CD4-positive, alpha-beta T cell (primary cell): Measurements from ENCODE around the gene PDE8B. TPM values are rescaled to one million over a fixed set of nuclear protein-coding genes. Genes with fewer than 3 reads are reported as not detected.

Experiments used
- ATAC-seq: fragments of 200-7000 bp; cut with Tn5 transposase; one replicate; pipeline ENCODE4 v1.10.0; 2022; ENCODE audit warnings: mild to moderate bottlenecking; ENCODE audit not compliant: poor library complexity
- CTCF ChIA-PET: fragments of 350-600 bp; sonication (Branson Sonifier 250); formaldehyde crosslinking; loops from one replicate; lab custom pipeline; 2021; ENCODE audit warnings: antibody characterized with exemption, inconsistent platforms; lab: Charles Lee
- POLR2A ChIA-PET: fragments of 350-600 bp; sonication (Branson Sonifier 250); formaldehyde crosslinking; loops from one replicate; lab custom pipeline; 2021; ENCODE audit warnings: antibody characterized with exemption, inconsistent platforms; lab: Charles Lee
- DNase-seq, 14 experiments: peaks; one replicate each; pipeline ENCODE4 v3.0.0-alpha.2; 2013 to 2020; ENCODE audit warnings: mixed read lengths in 2 of 14
- H3K27ac ChIP-seq, 2 donors: one replicate each; pipeline versions ENCODE4 v1.5.1 to v1.7.0; 2013; ENCODE audit warnings: low read length in 2 of 2, low read depth in 1 of 2, mild to moderate bottlenecking in 1 of 2
- H3K27me3 ChIP-seq, 2 experiments: 1 replicate in 1 of 2; 2 replicates in 1 of 2; pipeline versions ENCODE4 v1.6.1 to v1.7.0; 2013; ENCODE audit warnings: low read length in 2 of 2, control low read depth in 1 of 2, mild to moderate bottlenecking in 1 of 2, moderate library complexity in 1 of 2; ENCODE audit not compliant: insufficient read depth in 2 of 2, control insufficient read depth in 1 of 2
- H3K36me3 ChIP-seq: one replicate; pipeline ENCODE4 v1.6.1; 2013; ENCODE audit warnings: low read length, control low read depth; ENCODE audit not compliant: insufficient read depth
- H3K4me1 ChIP-seq: one replicate; pipeline ENCODE4 v1.6.1; 2013; ENCODE audit warnings: low read length, control low read depth; ENCODE audit not compliant: insufficient read depth
- H3K4me3 ChIP-seq: one replicate; pipeline ENCODE4 v1.5.1; 2013; ENCODE audit warnings: mild to moderate bottlenecking, low read length, moderate library complexity
- H3K9me3 ChIP-seq, 2 experiments: 1 replicate in 1 of 2; 2 replicates in 1 of 2; pipeline versions ENCODE4 v1.6.1 to v1.7.0; 2013; ENCODE audit warnings: low read length in 2 of 2, mild to moderate bottlenecking in 2 of 2, control low read depth in 1 of 2, moderate library complexity in 1 of 2; ENCODE audit not compliant: control insufficient read depth in 1 of 2, insufficient read depth in 1 of 2
- H3K27ac Mint-ChIP-seq: one replicate; pipeline ENCODE4 v1.8.0; 2020; ENCODE audit warnings: mixed read lengths
- H3K27me3 Mint-ChIP-seq: one replicate; pipeline ENCODE4 v1.8.0; 2021; ENCODE audit warnings: mixed read lengths
- H3K36me3 Mint-ChIP-seq: one replicate; pipeline ENCODE4 v1.8.0; 2021; ENCODE audit warnings: low read depth, mixed read lengths
- H3K4me1 Mint-ChIP-seq: one replicate; pipeline ENCODE4 v1.8.0; 2021; ENCODE audit warnings: low read depth, mixed read lengths
- H3K4me3 Mint-ChIP-seq: one replicate; pipeline ENCODE4 v1.8.0; 2020; ENCODE audit warnings: mild to moderate bottlenecking, mixed read lengths
- H3K9me3 Mint-ChIP-seq: one replicate; pipeline ENCODE4 v1.8.0; 2020; ENCODE audit warnings: mixed read lengths
- intact Hi-C, 2 experiments: fragments of 100-400 bp; cut with DNase I in 1 of 2; cut with micrococcal nuclease in 1 of 2; formaldehyde crosslinking; loops; one replicate each; pipeline versions ENCODE4 v1.15.1 to v1.9.0; 2023 to 2025; cut with DNase I, micrococcal nuclease
- total RNA-seq, 174 experiments: library from RNA in 2 of 174; stranded (reverse) in 2 of 174; gene quantifications; one replicate each; pipeline ENCODE4 v1.2.3 and lab custom pipeline; 2021 to 2026
- TF ChIP-seq, protein P1 (sequence below): fragments of 200-600 bp; IDR thresholded peaks from one replicate; pipeline ENCODE4 v1.8.0; 2022; ENCODE audit warnings: antibody characterized with exemption, mild to moderate bottlenecking

Gene PDE8B
- total RNA-seq, 2 experiments from 2014 or later, result 0.22 to 0.27 TPM

DNA sequence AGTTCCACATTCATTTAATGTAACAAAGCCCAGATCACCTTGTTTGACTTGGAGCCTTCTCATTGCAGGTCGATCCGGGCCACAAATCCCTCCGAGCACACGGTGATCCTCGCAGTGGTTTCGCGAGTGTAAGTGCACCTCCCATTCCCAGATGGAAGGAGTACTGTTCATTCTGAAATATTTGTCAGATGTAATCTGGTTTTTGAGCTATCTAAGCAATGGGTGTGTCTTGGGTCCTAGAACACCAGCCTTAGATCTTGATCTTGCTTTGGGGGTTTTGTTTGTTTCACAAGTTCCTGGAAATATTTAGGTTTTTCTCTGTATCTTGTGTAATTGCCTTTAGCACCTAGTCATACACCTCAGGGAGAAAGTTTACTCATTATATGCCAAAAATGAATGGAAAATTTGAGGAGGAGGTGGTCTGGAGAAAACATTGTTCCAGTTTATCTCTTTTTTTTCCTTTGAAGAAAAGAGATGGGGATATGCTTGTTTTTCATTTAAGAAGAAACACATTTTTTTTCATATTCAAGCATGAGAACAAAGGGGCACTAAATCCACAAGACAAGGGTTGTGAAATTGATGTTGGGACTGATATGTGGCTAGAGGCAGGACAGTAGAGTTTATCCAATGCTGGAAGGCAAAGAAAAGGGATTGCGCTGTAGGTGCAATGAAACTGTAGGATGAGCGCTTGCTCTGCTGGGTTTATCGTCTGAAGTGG, 118.6 kb downstream of the PDE8B start:
- TF ChIP-seq, protein P1, sequence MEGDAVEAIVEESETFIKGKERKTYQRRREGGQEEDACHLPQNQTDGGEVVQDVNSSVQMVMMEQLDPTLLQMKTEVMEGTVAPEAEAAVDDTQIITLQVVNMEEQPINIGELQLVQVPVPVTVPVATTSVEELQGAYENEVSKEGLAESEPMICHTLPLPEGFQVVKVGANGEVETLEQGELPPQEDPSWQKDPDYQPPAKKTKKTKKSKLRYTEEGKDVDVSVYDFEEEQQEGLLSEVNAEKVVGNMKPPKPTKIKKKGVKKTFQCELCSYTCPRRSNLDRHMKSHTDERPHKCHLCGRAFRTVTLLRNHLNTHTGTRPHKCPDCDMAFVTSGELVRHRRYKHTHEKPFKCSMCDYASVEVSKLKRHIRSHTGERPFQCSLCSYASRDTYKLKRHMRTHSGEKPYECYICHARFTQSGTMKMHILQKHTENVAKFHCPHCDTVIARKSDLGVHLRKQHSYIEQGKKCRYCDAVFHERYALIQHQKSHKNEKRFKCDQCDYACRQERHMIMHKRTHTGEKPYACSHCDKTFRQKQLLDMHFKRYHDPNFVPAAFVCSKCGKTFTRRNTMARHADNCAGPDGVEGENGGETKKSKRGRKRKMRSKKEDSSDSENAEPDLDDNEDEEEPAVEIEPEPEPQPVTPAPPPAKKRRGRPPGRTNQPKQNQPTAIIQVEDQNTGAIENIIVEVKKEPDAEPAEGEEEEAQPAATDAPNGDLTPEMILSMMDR, result no peak
- Mint-ChIP-seq H3K27ac (no peak overlapping the region), H3K27me3 (no peaks in the 10 kb centered on the region), H3K36me3 (no peaks in the 10 kb centered on the region), H3K4me1 (no peaks in the 10 kb centered on the region), H3K9me3 (no peaks in the 10 kb centered on the region), H3K4me3 (no peak overlapping the region)
- H3K9me3 ChIP-seq, result no peaks in the 10 kb centered on the region
- DNase-seq (no peak), ATAC-seq (no peak)
- no peaks in the 10 kb centered on the region for H3K36me3 ChIP-seq
- ChIA-PET POLR2A (no interaction called here), CTCF (interaction anchor here (0.7 kb wide), 1 partner anchor 14 kb away, joined by 3 read pairs; no protein-coding TSS in a partner anchor)
- H3K4me3 ChIP-seq, result no peak overlapping the region
- H3K27me3 ChIP-seq, result no peaks in the 10 kb centered on the region
- H3K27ac ChIP-seq, result no peak overlapping the region
- no peaks in the 10 kb centered on the region for H3K4me1 ChIP-seq
- intact Hi-C loops, result no loop called here

DNA sequence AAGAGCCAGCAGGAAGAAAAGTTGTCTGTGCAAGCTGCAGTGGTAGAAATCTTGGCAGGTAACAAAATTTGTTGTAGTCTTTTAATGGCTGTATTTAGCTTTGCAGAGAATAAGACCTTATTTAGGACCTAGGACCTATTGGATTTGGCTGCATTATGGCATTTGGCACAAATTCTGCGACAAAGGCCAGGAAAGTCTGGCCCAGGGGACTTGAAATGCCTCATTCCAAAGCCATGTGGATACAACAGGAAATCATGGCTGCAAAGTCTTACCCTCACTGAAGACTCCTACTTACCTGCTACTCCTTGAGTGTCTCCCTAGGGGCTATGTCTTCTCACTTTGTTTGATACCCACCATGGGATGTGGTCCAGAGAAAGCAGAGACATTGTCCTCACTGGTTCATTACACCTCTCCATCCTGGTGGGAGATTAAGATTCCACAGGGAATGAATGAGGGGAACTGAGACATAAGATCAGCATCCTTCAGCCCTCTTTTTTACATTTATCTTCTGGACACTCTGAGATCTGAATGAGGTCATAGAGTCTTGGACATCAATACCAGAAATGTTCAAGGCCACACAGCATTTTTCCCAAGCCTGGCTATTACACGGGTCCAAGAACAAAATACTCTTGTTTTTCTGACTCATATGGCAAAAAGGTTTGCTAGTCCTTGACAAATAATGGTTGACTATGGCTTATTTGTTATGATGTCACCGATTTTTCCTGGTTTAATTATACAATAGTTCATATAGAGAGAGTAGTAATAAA, 119.4 kb downstream of the PDE8B start:
- Mint-ChIP-seq H3K4me1 (no peaks in the 10 kb centered on the region), H3K4me3 (no peak overlapping the region), H3K27ac (no peak overlapping the region), H3K9me3 (no peaks in the 10 kb centered on the region), H3K36me3 (no peaks in the 10 kb centered on the region), H3K27me3 (no peaks in the 10 kb centered on the region)
- H3K9me3 ChIP-seq, result no peaks in the 10 kb centered on the region
- H3K27me3 ChIP-seq, result no peaks in the 10 kb centered on the region
- H3K36me3 ChIP-seq, result no peaks in the 10 kb centered on the region
- no peak overlapping the region for H3K4me3 ChIP-seq
- intact Hi-C loops, result no loop called here
- DNase-seq (no peak), ATAC-seq (no peak)
- ChIA-PET POLR2A (no interaction called here), CTCF (no interaction called here)
- TF ChIP-seq, protein P1, result no peak
- H3K4me1 ChIP-seq, result no peaks in the 10 kb centered on the region
- H3K27ac ChIP-seq, result no peak overlapping the region

DNA sequence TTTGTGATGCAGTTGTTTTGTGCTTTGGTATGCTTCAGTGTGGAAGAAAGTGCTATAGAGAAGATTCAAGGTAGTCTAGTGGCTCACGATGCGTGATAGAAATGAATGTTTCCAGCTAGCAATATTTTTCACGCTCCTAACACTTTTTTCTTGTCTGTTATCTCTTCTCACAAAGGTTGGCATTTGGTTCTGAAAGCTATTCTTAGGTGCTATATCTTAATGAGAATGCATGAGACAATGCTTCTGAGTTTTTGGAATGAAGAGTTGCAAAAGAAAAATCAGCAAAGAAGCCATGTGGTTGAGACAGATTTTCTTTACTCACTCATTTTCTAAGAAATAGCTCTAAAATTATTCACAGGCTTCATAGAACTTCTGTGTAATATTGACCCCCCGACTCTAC, 122.6 kb downstream of the PDE8B start:
- no peaks in the 10 kb centered on the region for H3K4me1 Mint-ChIP-seq
- no peaks in the 10 kb centered on the region for H3K9me3 ChIP-seq
- intact Hi-C loops, result no loop called here
- no peak for DNase-seq
- ChIA-PET POLR2A (no interaction called here), CTCF (interaction anchor here (0.9 kb wide), 1 partner anchor 95 kb away, joined by 3 read pairs; no protein-coding TSS in a partner anchor)
- no peak overlapping the region for H3K4me3 ChIP-seq
- no peak overlapping the region for H3K27ac ChIP-seq
- H3K27ac Mint-ChIP-seq, result no peak overlapping the region
- H3K27me3 ChIP-seq, result no peaks in the 10 kb centered on the region
- H3K4me3 Mint-ChIP-seq, result no peak overlapping the region
- no peaks in the 10 kb centered on the region for H3K9me3 Mint-ChIP-seq
- TF ChIP-seq, protein P1, result no peak
- H3K4me1 ChIP-seq, result no peaks in the 10 kb centered on the region
- ATAC-seq, result no peak
- H3K36me3 ChIP-seq, result no peaks in the 10 kb centered on the region
- no peaks in the 10 kb centered on the region for H3K27me3 Mint-ChIP-seq
- no peaks in the 10 kb centered on the region for H3K36me3 Mint-ChIP-seq
